OCI-LY3 (cell line): Measurements from ENCODE around the gene SMIM36.
"Not testable (repeated sequence)": the region's sequence is repeated elsewhere in the genome, so short reads cannot be mapped to it uniquely, and the experiment has no call there.

Experiments used
- H2AFZ ChIP-seq: fragments of 200-600, 300-600 bp; shearing (Covaris generic); 2 replicates; pipeline ENCODE4 v1.6.0; 2014; ENCODE audit warnings: antibody characterized with exemption, low read depth, low read length
- H3K27ac ChIP-seq: fragments of 200-600, 300-600 bp; sonication (generic); 2 replicates; pipeline ENCODE4 v1.5.1; 2014; ENCODE audit warnings: mild to moderate bottlenecking, low read length, moderate library complexity, mixed read lengths
- H3K27me3 ChIP-seq: fragments of 200-600, 300-600 bp; sonication (generic); 2 replicates; pipeline ENCODE4 v1.6.1; 2014; ENCODE audit warnings: low read depth, low read length, mixed read lengths
- H3K36me3 ChIP-seq: fragments of 200-600, 300-600 bp; sonication (generic); replicated peaks from 2 replicates; pipeline ENCODE3; 2014; ENCODE audit warnings: low read depth, low read length, mixed read lengths
- H3K4me1 ChIP-seq: fragments of 300-600, 200-600 bp; sonication (generic); 2 replicates; pipeline ENCODE4 v1.6.1; 2014; ENCODE audit warnings: low read length, mixed read lengths
- H3K4me2 ChIP-seq: fragments of 200-600, 300-600 bp; sonication (generic); 2 replicates; pipeline ENCODE4 v1.6.1; 2014; ENCODE audit warnings: low read length, mixed read lengths
- H3K4me3 ChIP-seq: fragments of 300-600, 200-600 bp; sonication (generic); 2 replicates; pipeline ENCODE4 v1.5.1; 2014; ENCODE audit warnings: antibody characterized with exemption, mild to moderate bottlenecking, low read length, moderate library complexity
- H3K79me2 ChIP-seq: fragments of 300-600, 200-600 bp; shearing (Covaris generic); 2 replicates; pipeline ENCODE4 v1.6.1; 2014; ENCODE audit warnings: mild to moderate bottlenecking, low read length, mixed read lengths
- H3K9ac ChIP-seq: fragments of 300-600, 200-600 bp; shearing (Covaris generic); 2 replicates; pipeline ENCODE4 v1.6.0; 2014; ENCODE audit warnings: mild to moderate bottlenecking, low read length, moderate library complexity
- H3K9me3 ChIP-seq: fragments of 200-600, 300-600 bp; shearing (Covaris generic); 2 replicates; pipeline ENCODE4 v1.6.1; 2014; ENCODE audit warnings: low read length, mixed read lengths; ENCODE audit not compliant: insufficient read depth
- H4K20me1 ChIP-seq: fragments of 200-600, 300-600 bp; sonication (generic); 2 replicates; pipeline ENCODE4 v1.6.1; 2016; ENCODE audit warnings: low read length, mixed read lengths; ENCODE audit not compliant: insufficient read depth
- EZH2phosphoT487 ChIP-seq: fragments of 200-600 bp; shearing (Covaris generic); IDR thresholded peaks from 2 replicates; pipeline ENCODE4 v1.6.1; 2018; ENCODE audit warnings: antibody characterized with exemption, mixed run types, low read depth
- TF ChIP-seq, protein P1 (sequence below): fragments of 200-600, 300-600 bp; sonication (generic); IDR thresholded peaks from 2 replicates; pipeline ENCODE4 v1.5.1; 2014; ENCODE audit warnings: antibody characterized with exemption, low read length, low read depth

Gene SMIM36

DNA sequence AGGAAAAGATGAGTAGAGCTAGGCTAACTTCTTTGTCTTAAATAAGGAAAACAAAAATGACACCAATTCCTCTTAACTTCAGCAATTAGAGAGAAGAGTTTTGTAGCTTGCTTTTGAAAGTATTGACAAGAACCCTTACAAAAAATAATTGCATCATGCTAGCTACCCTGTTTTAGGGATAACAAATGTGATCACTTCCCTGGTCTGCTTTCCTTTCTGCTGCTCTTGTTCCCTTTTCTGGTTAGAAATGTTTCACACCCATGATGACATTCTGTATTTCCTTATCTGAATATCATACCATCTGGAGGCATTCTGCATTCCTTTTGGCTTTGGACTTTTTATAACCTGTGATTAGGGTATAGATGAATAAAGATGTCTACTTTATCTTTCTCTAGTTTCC is 9.9 kb upstream of the SMIM36 start:
- H3K36me3 ChIP-seq: peaks cover 6% of the 10 kb centered on the region
- no peak overlapping the region for H2AFZ ChIP-seq
- no peaks in the 10 kb centered on the region for H4K20me1 ChIP-seq
- no peaks in the 10 kb centered on the region for H3K79me2 ChIP-seq
- H3K4me3 ChIP-seq: no peak overlapping the region
- no peak overlapping the region for H3K4me2 ChIP-seq
- TF ChIP-seq, protein P1, sequence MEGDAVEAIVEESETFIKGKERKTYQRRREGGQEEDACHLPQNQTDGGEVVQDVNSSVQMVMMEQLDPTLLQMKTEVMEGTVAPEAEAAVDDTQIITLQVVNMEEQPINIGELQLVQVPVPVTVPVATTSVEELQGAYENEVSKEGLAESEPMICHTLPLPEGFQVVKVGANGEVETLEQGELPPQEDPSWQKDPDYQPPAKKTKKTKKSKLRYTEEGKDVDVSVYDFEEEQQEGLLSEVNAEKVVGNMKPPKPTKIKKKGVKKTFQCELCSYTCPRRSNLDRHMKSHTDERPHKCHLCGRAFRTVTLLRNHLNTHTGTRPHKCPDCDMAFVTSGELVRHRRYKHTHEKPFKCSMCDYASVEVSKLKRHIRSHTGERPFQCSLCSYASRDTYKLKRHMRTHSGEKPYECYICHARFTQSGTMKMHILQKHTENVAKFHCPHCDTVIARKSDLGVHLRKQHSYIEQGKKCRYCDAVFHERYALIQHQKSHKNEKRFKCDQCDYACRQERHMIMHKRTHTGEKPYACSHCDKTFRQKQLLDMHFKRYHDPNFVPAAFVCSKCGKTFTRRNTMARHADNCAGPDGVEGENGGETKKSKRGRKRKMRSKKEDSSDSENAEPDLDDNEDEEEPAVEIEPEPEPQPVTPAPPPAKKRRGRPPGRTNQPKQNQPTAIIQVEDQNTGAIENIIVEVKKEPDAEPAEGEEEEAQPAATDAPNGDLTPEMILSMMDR: no peak
- peaks cover 33% of the 10 kb centered on the region for H3K4me1 ChIP-seq
- H3K27ac ChIP-seq: no peak overlapping the region
- H3K9me3 ChIP-seq: peaks cover 12% of the 10 kb centered on the region; the same call in 1 of the 2 replicates
- H3K9ac ChIP-seq: no peak overlapping the region
- H3K27me3 ChIP-seq: peaks cover 24% of the 10 kb centered on the region

DNA sequence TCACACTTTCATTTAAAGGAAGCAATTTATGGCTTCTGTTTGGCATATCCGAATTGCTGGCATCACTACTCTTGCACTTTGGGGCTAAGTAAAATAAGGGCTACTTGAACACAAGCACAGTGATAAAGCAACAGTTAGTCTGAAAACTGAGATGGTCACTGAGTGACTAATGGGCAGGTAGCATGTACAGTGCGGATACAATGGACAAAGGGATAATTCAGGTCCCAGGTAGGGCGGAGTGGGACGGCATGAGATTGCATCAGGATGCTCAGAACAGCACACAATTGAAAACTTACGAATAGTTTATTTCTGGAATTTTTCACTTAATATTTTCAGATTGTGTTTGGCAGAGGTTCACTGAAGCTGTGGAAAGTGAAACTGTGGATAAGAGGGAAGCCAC is 9.2 kb upstream of the SMIM36 start:
- Histone ChIP-seq H3K4me1 (peaks cover 33% of the 10 kb centered on the region), H4K20me1 (no peaks in the 10 kb centered on the region), H3K4me2 (no peak overlapping the region), H3K27me3 (peaks cover 24% of the 10 kb centered on the region), H3K27ac (no peak overlapping the region), H3K36me3 (peaks cover 6% of the 10 kb centered on the region), H3K79me2 (no peaks in the 10 kb centered on the region), H3K9me3 (peaks cover 12% of the 10 kb centered on the region; the same call in 1 of the 2 replicates), H3K9ac (no peak overlapping the region), H2AFZ (no peak overlapping the region), H3K4me3 (no peak overlapping the region)
- TF ChIP-seq, protein P1: no peak
- TF ChIP-seq EZH2phosphoT487: no peak

DNA sequence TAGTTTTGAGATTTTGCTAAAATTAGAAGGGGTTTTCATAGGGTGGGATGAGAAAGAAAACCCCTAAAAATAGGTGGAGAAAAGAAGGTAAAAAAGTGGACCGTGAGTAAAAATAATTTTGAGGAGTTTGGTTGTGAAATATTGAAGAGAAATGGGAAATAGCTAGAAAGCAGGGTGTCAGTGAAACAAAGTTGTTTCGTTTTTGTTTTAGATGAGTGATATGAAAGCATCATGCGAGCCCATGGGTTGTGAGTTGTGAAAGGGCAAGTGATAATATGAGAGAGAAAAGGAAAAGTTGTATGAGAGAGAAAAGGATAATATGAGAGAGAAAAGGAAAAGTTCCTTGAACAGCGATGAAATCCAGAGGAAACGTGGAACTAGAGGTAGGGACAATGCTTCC is 7.3 kb upstream of the SMIM36 start:
- peaks cover 6% of the 10 kb centered on the region; the same call in 1 of the 2 replicates for H3K9me3 ChIP-seq
- H2AFZ ChIP-seq: no peak overlapping the region
- H3K27me3 ChIP-seq: peaks cover 20% of the 10 kb centered on the region
- H4K20me1 ChIP-seq: no peaks in the 10 kb centered on the region
- H3K4me3 ChIP-seq: no peak overlapping the region
- peak overlapping the region; percentile 33 for H3K4me2 ChIP-seq
- peaks cover 6% of the 10 kb centered on the region for H3K36me3 ChIP-seq
- TF ChIP-seq, protein P1: no peak
- no peak for TF ChIP-seq EZH2phosphoT487
- peaks cover 23% of the 10 kb centered on the region for H3K4me1 ChIP-seq
- no peak overlapping the region for H3K9ac ChIP-seq
- H3K27ac ChIP-seq: no peak overlapping the region
- no peaks in the 10 kb centered on the region for H3K79me2 ChIP-seq

DNA sequence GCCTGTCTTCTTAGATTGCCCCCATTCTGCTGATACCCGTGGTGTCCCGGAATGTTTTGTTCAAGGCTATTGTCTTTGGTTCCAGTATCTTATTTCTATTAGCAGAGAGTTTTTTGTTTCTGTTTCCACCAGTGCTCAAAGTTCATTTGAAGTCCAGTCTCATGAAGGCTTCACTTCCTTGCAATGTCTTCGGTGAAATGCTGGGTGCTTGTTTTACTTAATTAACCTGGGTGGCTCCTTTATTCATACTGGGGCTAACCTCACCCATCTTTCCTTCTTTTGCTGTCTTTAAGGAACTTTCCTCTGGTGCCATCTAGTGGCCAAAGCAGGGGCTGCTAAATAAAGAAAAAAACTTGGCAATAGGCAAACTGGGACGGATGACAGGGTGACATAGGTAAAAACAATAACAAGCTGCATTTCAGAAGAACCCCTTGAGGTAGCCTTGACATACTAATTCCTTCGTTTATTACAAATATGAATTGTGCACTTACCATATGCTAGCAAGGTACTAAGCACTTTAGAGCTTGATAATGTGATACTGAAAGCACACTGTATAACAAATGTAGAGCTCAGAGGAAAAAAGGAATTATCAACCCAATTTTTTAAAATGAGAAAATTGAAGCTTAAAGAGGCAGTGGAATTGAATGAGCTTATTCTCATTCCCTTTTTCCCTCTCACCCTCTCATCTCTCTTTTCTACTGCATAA is 2.8 kb upstream of the SMIM36 start:
- Histone ChIP-seq H2AFZ (peak overlapping the region; percentile 31), H3K36me3 (no peaks in the 10 kb centered on the region), H3K4me1 (peaks cover 25% of the 10 kb centered on the region), H3K79me2 (no peaks in the 10 kb centered on the region), H3K27me3 (peaks cover 6% of the 10 kb centered on the region), H3K4me3 (peak overlapping the region; percentile 43), H4K20me1 (no peaks in the 10 kb centered on the region), H3K4me2 (peak overlapping the region; percentile 59), H3K9ac (peak overlapping the region; percentile 26), H3K9me3 (no peaks in the 10 kb centered on the region), H3K27ac (no peak overlapping the region)
- TF ChIP-seq, protein P1: peak; percentile 89
- no peak for TF ChIP-seq EZH2phosphoT487

DNA sequence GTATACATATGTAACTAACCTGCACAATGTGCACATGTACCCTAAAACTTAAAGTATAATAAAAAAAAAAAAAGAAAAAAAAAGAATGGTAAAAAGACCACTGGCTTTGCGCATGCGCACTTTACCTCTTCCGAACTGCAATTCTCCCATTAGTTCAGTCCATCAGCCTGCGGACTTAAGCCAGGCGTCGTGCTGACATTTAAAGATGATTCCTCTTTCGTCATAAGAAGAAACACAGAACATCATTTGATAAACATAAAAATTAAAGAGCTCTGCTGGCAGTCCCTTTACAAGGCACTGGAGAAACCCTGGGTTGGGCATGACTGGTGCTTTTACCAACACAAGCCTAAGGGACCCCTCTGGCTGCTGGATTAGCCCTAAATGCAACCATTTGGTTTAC is 3.6 kb downstream of the SMIM36 start:
- not testable (repeated sequence) for H3K4me3 ChIP-seq, H3K79me2 ChIP-seq, H2AFZ ChIP-seq, H4K20me1 ChIP-seq, H3K4me2 ChIP-seq, H3K27ac ChIP-seq, H3K9ac ChIP-seq, H3K27me3 ChIP-seq, H3K36me3 ChIP-seq, H3K9me3 ChIP-seq
- H3K4me1 ChIP-seq: peaks cover 12% of the 10 kb centered on the region

DNA sequence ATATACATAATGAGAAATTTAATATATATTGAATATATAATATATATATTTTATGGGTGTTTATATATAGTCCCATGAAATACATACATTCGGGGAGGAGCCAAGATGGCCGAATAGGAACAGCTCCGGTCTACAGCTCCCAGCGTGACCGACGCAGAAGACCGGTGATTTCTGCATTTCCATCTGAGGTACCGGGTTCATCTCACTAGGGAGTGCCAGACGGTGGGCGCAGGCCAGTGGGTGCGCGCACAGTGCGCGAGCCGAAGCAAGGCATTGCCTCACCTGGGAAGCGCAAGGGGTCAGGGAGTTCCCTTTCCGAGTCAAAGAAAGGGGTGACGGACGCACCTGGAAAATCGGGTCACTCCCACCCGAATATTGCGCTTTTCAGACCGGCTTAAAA is 9.6 kb downstream of the SMIM36 start:
- not testable (repeated sequence) for H3K9me3 ChIP-seq, H3K27me3 ChIP-seq, H3K27ac ChIP-seq, H3K4me3 ChIP-seq, H3K4me2 ChIP-seq, H3K9ac ChIP-seq, H4K20me1 ChIP-seq, H3K36me3 ChIP-seq, H3K4me1 ChIP-seq, H2AFZ ChIP-seq, H3K79me2 ChIP-seq
